Adrenal gland (tissue), 12 donors: ENCODE data around the gene CTXND2. TPM values are rescaled to one million over a fixed set of nuclear protein-coding genes. Genes with fewer than 3 reads are reported as not detected.

ENCODE experiments used
- DNase-seq, 7 donors: peaks; one replicate each; pipeline ENCODE4 v3.0.0-alpha.2; 2019 to 2020
- H3K27ac ChIP-seq, 5 donors: fragments of 200-600 bp; sonication (generic) in 4 of 5; 1 replicate in 3 of 5; 2 replicates in 2 of 5; pipeline versions ENCODE4 v1.5.1 to v1.8.0; 2016 to 2020; ENCODE audit warnings: mild to moderate bottlenecking in 1 of 5
- H3K27me3 ChIP-seq: fragments of 200-600 bp; 2 replicates; pipeline ENCODE4 v1.8.0; 2021
- H3K36me3 ChIP-seq, 2 donors: fragments of 200-600 bp; replicated peaks in 1 of 2; 1 replicate in 1 of 2; 2 replicates in 1 of 2; pipeline versions ENCODE4 v1.5.1 to v1.8.0; 2018 to 2022
- H3K4me1 ChIP-seq, 2 donors: fragments of 200-600 bp; replicated peaks in 1 of 2; 1 replicate in 1 of 2; 2 replicates in 1 of 2; pipeline versions ENCODE4 v1.5.1 to v1.8.0; 2018 to 2021
- H3K4me3 ChIP-seq, 4 donors: fragments of 200-600 bp; sonication (generic) in 3 of 4; one replicate each; pipeline ENCODE4 v1.5.1; 2016 to 2018
- H3K9me3 ChIP-seq, 3 donors: fragments of 200-600 bp; sonication (generic) in 1 of 3; replicated peaks in 1 of 3; 1 replicate in 2 of 3; 2 replicates in 1 of 3; pipeline versions ENCODE4 v1.5.1 to v1.8.0; 2016 to 2021
- POLR2A ChIP-seq, 2 donors: fragments of 450-650 bp; IDR thresholded peaks; one replicate each; pipeline ENCODE4 v1.6.1; 2017; ENCODE audit warnings: antibody characterized with exemption in 2 of 2, mild to moderate bottlenecking in 2 of 2, moderate library complexity in 1 of 2
- WGBS, 4 donors: extraction: QIAGEN DNeasy Blood & Tissue Kit in 2 of 4; methylation state at CpG; one replicate each; pipeline versions ENCODE4 v1.1.5 to v1.1.7; 2013 to 2017; 5-methylcytosine and 5-hydroxymethylcytosine counted together
- intact Hi-C, 2 donors: fragments of 100-400 bp; cut with DNase I; formaldehyde crosslinking; loops; one replicate each; pipeline versions ENCODE4 v1.14.1 to v1.15.0; 2022 to 2023
- polyA plus RNA-seq, 3 donors: library from polyadenylated mRNA; stranded (reverse); fragments of 200-250 nt in 2 of 3; fragments of 350-450 nt in 1 of 3; fragmentation: Illumina TruSeq in 1 of 3; extraction: RNeasy Lipid Tissue Mini Kit (QIAGEN cat#74804) in 1 of 3; gene quantifications; one replicate each; pipeline ENCODE4 v1.2.3, GENCODE V29; 2013 to 2014
- total RNA-seq, 9 donors: library from RNA; depleted of rRNA in 4 of 9; stranded (reverse); fragments of >200 nt in 4 of 9; fragments of 120-200 nt in 1 of 9; fragmentation: NEBNext Ultra II Directional in 1 of 9; extraction: Animal tissue kit (Norgen Biotek cat#: 25700) in 1 of 9; gene quantifications; one replicate each; pipeline versions ENCODE4 v1.1.0 to v1.2.4, GENCODE V29; 2013 to 2023
- TF ChIP-seq, protein P1 (sequence below), 6 experiments: fragments of 450-650 bp in 4 of 6; fragments of 200-600 bp in 2 of 6; sonication (generic) in 1 of 6; IDR thresholded peaks; 1 replicate in 5 of 6; 2 replicates in 1 of 6; pipeline versions ENCODE4 v1.5.1 to v1.8.0; 2016 to 2021; ENCODE audit warnings: antibody characterized with exemption in 6 of 6, mild to moderate bottlenecking in 2 of 6, moderate library complexity in 1 of 6
- donor health status: healthy with polysubstance abuse.
- donor health status: Bipolar disorder and iron deficiency.
- donor health status: DM: yes; HTN: yes; CAD: no.
- donor health status: DM: no; HTN: no; CAD: no.
- donor health status: DM: no; HTN: no; CAD: no.
- donor health status: DM: yes; HTN: yes; CAD: no.

CTXND2 gene
- total and polyA plus RNA-seq, 12 donors, result not detected

DNA sequence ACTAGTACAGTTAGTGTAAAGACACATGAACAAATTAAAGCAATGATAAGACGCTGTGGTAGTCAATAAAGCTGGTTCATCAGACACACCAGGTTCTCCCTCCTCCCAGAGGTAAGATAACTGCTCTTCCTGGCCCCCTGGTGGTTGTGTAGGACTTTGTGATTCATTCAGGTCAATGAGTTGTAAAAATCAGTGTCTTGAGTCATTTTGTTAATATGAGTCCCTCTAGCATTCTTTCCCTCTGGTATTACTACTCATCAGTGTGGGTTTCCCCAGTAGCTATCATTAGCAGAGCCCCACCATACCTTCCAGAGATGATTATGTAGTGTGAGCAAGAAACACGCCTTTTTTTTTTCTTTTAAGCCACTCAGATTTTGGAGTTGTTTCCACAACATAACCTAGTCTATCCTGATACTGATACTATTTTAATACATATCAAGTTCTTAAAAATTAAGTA, 35.6 kb downstream of the CTXND2 start:
- WGBS, 4 donors, result 31 to 44% (median 41%) methylated on average over 2 of the region's 2 CpGs
- intact Hi-C loops, result no loop called here

DNA sequence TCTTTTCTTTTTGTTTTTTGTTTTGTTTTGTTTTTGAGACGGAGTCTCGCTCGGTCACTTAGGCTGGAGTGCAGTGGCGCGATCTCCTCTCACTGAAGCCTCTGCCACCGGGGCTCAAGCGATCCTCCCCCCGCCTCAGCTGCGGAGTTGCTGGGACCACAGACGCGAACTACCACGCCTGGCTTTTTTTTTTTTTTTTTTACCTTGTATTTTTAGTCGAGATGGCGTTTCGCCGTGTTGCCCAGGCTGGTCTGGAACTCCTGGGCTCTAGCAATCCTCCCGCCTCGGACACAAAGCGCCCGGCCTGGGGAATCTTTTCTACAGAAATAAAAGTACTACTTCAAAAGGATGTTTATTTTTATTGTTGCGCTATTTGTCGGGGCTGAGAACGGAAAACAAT, 38.1 kb downstream of the CTXND2 start:
- peaks cover 4 to 16% of the 10 kb centered on the region in 2 donors for H3K4me1 ChIP-seq
- peak in 4 of 7 donors; percentile 12 to 29 (median 18) for DNase-seq
- H3K4me3 ChIP-seq, result peak overlapping the region in 1 of 4 donors; percentile 85
- intact Hi-C loops, result no loop called here
- 69 to 93% (median 80%) methylated on average over 23 of the region's 23 CpGs for WGBS, 4 donors
- TF ChIP-seq, protein P1, sequence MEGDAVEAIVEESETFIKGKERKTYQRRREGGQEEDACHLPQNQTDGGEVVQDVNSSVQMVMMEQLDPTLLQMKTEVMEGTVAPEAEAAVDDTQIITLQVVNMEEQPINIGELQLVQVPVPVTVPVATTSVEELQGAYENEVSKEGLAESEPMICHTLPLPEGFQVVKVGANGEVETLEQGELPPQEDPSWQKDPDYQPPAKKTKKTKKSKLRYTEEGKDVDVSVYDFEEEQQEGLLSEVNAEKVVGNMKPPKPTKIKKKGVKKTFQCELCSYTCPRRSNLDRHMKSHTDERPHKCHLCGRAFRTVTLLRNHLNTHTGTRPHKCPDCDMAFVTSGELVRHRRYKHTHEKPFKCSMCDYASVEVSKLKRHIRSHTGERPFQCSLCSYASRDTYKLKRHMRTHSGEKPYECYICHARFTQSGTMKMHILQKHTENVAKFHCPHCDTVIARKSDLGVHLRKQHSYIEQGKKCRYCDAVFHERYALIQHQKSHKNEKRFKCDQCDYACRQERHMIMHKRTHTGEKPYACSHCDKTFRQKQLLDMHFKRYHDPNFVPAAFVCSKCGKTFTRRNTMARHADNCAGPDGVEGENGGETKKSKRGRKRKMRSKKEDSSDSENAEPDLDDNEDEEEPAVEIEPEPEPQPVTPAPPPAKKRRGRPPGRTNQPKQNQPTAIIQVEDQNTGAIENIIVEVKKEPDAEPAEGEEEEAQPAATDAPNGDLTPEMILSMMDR (IDR thresholded peaks at IDR 0.05), result no peak
- TF ChIP-seq POLR2A (IDR thresholded peaks at IDR 0.05), result no peak
- peaks cover 0 to 21% of the 10 kb centered on the region in 2 donors for H3K36me3 ChIP-seq
- H3K9me3 ChIP-seq, result no peaks in the 10 kb centered on the region
- H3K27me3 ChIP-seq, result no peaks in the 10 kb centered on the region
- H3K27ac ChIP-seq, result no peak overlapping the region

More for the DNA sequence above, 35.6 kb downstream of the CTXND2 start:
- H3K4me1 ChIP-seq, result peaks cover 4 to 10% of the 10 kb centered on the region in 2 donors
- peaks cover 0 to 1% of the 10 kb centered on the region in 2 donors for H3K36me3 ChIP-seq
- H3K27me3 ChIP-seq, result no peaks in the 10 kb centered on the region
- H3K9me3 ChIP-seq, result no peaks in the 10 kb centered on the region
- no peak overlapping the region for H3K4me3 ChIP-seq
- TF ChIP-seq POLR2A (IDR thresholded peaks at IDR 0.05), result no peak
- TF ChIP-seq, protein P1 (IDR thresholded peaks at IDR 0.05), result peak; percentile 65 to 86 (median 76)
- H3K27ac ChIP-seq, result no peak overlapping the region
- peak; percentile 72 to 90 (median 84) for DNase-seq

DNA sequence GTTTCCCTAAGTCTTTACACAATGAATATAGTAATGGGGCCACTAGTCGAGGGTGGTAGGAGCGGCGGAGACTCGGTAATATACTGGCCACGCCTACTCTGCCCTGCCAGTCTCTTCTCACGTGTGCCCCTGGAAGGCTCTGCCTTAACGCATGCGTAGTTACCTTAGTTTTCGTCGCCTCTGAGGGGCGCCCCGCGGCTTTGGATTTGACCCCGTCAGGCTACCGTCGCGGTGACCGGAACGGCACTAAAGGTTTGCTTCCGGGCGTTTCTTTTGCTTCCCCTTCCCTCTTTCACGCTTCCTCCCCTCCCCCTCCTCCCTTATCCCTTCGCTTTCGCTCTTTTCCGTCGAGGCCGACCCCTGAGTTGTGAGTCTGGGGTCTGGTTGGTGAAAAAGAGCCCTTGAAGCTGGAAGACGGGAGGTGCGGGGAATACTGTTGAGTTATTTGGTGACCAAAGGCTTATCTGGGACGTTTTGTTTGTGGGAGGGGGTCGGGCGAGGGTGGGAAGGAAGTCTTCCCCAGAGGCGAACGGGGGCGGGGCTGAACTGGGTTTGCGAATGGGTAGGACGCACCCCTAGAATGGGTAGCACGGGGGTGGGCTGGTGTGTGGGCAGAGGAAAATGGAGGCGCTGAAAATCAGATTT, 39.3 kb downstream of the CTXND2 start, which contains the start of gene SETDB1:
TSS of gene SETDB1 (plus strand) at position 267 of the 645 bp plus-strand sequence. CDS start 1,352 bp downstream, outside the sequence.
- Histone ChIP-seq H3K27me3 (no peaks in the 10 kb centered on the region), H3K9me3 (no peaks in the 10 kb centered on the region), H3K4me3 (peak within 1 kb of the TSS in 3 of 4 donors; percentile 85 to 99 (median 98)), H3K27ac (peak within 1 kb of the TSS; percentile 26 to 89 (median 78)), H3K36me3 (peaks cover 0 to 32% of the 10 kb centered on the region in 2 donors), H3K4me1 (peaks cover 4 to 16% of the 10 kb centered on the region in 2 donors)
- DNase-seq, result peak; percentile 96 to 99 (median 97)
- TF ChIP-seq, protein P1 (IDR thresholded peaks at IDR 0.05), result no peak
- TF ChIP-seq POLR2A (IDR thresholded peaks at IDR 0.05), result peak in 1 of 2 donors; percentile 68
- WGBS, 4 donors, result 0 to 1% (median 0%) methylated on average over 39 of the region's 39 CpGs
- intact Hi-C loops, result no loop called here

DNA sequence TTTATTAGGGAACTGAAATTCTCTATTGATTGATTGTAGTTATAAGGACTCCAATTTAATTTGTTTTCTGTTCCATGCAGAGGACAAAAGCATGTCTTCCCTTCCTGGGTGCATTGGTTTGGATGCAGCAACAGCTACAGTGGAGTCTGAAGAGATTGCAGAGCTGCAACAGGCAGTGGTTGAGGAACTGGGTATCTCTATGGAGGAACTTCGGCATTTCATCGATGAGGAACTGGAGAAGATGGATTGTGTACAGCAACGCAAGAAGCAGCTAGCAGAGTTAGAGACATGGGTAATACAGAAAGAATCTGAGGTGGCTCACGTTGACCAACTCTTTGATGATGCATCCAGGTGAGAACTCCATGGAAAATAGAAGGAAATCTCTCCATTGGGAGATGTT, 40.7 kb downstream of the CTXND2 start:
- Histone ChIP-seq H3K27me3 (no peaks in the 10 kb centered on the region), H3K4me1 (peaks cover 4 to 16% of the 10 kb centered on the region in 2 donors), H3K27ac (no peak overlapping the region), H3K4me3 (no peak overlapping the region), H3K36me3 (peaks cover 0 to 33% of the 10 kb centered on the region in 2 donors), H3K9me3 (no peaks in the 10 kb centered on the region)
- TF ChIP-seq, protein P1 (IDR thresholded peaks at IDR 0.05), result no peak
- no peak for TF ChIP-seq POLR2A (IDR thresholded peaks at IDR 0.05)
- no peak for DNase-seq
- WGBS, 4 donors, result 77 to 88% (median 81%) methylated on average over 4 of the region's 4 CpGs
- intact Hi-C loops, result no loop called here
